SH-SY5Y (cell line): ENCODE data around the gene PPP1R1B.

ENCODE experiments used
- GATA2 ChIP-seq: IDR thresholded peaks from 2 replicates; pipeline ENCODE4 v1.6.1; 2011; ENCODE audit warnings: mild to moderate bottlenecking, low read depth, low read length
- GATA3 ChIP-seq: IDR thresholded peaks from 2 replicates; pipeline ENCODE4 v1.6.1; 2011; ENCODE audit warnings: low read depth, mild to moderate bottlenecking, low read length, moderate library complexity

DNA sequence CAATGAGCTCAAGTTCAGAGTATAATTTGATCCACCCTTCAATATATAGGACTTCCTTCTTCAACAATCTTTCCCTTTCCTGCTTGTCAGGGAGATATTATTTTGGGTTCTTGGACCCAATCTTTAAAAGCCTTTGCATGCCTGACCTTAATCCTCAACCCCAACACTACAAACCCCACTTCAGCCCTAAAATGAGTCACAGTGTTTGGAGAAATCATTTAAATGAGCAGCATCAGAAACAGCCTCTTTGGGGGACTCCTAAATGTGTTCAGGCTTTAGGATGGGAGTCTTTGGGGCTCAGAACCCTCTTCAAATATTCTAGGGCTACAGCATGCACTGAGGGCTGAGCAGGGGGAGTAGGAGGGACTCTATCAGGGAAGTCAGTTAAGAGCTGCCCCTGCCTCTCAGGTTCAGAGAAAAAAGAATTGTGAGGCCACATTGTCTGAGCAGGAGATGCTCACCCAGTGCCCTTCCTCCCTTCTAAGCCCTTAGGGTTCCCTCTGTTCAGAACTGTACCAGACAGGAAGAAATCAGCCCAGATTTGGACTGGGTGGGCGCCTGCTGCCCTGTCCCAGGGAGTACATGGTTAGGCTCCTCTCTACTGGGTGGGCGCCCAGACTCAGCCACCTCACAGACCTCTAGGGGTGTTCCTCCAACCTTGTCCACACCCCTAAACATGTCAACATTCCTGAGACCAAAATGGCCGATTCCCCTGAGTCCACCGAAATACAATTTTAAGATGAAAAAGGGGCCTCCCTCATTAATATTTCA, 24.0 kb upstream of the PPP1R1B start:
- no peak for TF ChIP-seq GATA3
- no peak for TF ChIP-seq GATA2
